ENCODE results near the gene DHX34. TPM values are rescaled to one million over a fixed set of nuclear protein-coding genes. Genes with fewer than 3 reads are reported as not detected.

The DHX34 gene
- polyA plus RNA-seq, 4 donors = 6.5 to 13.9 (median 9.4) TPM

DNA sequence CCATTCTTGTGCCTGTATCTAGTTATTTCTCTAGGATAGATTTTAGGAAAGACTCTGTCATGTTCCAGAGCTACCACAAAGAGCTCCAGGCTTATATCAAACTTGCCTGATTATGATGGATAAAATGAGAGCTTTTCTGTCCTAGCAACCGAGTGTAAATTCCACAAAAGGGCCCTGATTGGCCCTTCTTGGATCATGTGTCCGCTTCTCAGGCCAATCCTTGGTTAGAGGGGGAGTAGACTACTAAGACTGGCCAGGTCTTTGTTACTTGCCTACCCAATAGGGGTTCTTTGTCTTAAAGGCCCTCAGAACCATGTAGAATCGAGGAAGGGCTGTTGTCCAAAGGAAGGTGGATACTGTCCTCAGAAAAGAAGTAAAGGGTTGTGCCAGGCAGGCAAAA is 2.4 kb downstream of the DHX34 start:
- H3K27ac ChIP-seq (ENCODE audit: low read depth in 1 of 3, low read length in 2 of 3) = no peak overlapping the region
- no peak overlapping the region for H3K4me3 ChIP-seq (ENCODE audit: low read depth in 1 of 3, low read length in 3 of 3)
- FAIRE-seq (no peak), DNase-seq (peak in 1 of 2 donors; percentile 10)
- H3K4me1 ChIP-seq (ENCODE audit: control insufficient read depth in 3 of 3, insufficient read depth in 2 of 3, low read depth in 1 of 3, low read length in 2 of 3) = no peaks in the 10 kb centered on the region
- H3K27me3 ChIP-seq (ENCODE audit: control insufficient read depth in 3 of 3, insufficient read depth in 3 of 3, low read length in 3 of 3) = no peaks in the 10 kb centered on the region
- peaks cover 0 to 40% (median 8%) of the 10 kb centered on the region in 3 donors for H3K36me3 ChIP-seq (ENCODE audit: control insufficient read depth in 3 of 3, insufficient read depth in 2 of 3, low read depth in 1 of 3, low read length in 3 of 3)
- 83 to 90% (median 86%) methylated on average over 3 of the region's 3 CpGs for WGBS, 3 donors
- H3K9me3 ChIP-seq (ENCODE audit: control insufficient read depth in 2 of 2, insufficient read depth in 1 of 2, low read depth in 1 of 2, low read length in 1 of 2) = no peaks in the 10 kb centered on the region

DNA sequence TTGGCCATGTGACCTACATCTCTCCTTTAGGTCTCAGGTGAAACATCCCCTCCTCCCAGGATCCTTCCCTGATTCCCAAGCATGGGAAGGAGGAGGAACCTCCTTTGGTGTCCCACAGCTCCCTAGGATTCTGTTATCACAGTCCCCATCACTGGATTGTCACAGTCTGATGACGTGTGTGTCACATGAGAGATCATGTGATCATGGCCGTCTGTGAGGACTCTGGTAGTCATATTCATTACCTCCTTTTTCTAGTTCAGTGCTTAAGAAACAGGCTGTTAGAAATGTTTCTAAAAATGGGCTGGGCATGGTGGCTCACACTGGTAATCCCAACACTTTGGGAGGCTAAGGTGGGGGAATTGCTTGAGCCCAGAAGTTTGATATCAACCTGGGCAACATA is 3.0 kb downstream of the DHX34 start:
- Histone ChIP-seq H3K27ac (ENCODE audit: low read depth in 1 of 3, low read length in 2 of 3) (no peak overlapping the region), H3K4me1 (ENCODE audit: control insufficient read depth in 3 of 3, insufficient read depth in 2 of 3, low read depth in 1 of 3, low read length in 2 of 3) (no peaks in the 10 kb centered on the region), H3K27me3 (ENCODE audit: control insufficient read depth in 3 of 3, insufficient read depth in 3 of 3, low read length in 3 of 3) (no peaks in the 10 kb centered on the region), H3K4me3 (ENCODE audit: low read depth in 1 of 3, low read length in 3 of 3) (no peak overlapping the region), H3K9me3 (ENCODE audit: control insufficient read depth in 2 of 2, insufficient read depth in 1 of 2, low read depth in 1 of 2, low read length in 1 of 2) (no peaks in the 10 kb centered on the region), H3K36me3 (ENCODE audit: control insufficient read depth in 3 of 3, insufficient read depth in 2 of 3, low read depth in 1 of 3, low read length in 3 of 3) (peaks cover 0 to 45% (median 9%) of the 10 kb centered on the region in 3 donors)
- no peak for DNase-seq
- FAIRE-seq = no peak
- 51 to 56% (median 55%) methylated on average over 2 of the region's 2 CpGs for WGBS, 3 donors

DNA sequence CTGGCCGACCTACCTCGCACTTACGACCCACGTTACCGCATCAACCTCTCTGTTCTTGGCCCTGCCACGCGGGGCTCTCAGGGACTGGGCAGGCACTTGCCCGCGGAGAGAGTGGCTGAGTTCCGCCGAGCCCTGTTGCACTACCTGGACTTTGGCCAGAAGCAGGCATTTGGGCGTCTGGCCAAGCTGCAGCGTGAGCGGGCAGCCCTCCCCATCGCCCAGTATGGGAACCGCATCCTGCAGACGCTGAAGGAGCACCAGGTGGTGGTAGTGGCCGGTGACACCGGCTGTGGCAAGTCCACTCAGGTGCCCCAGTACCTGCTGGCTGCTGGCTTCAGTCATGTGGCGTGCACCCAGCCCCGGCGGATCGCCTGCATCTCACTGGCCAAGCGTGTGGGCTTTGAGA is 4.2 kb downstream of the DHX34 start:
- H3K27me3 ChIP-seq (ENCODE audit: control insufficient read depth in 3 of 3, insufficient read depth in 3 of 3, low read length in 3 of 3) = no peaks in the 10 kb centered on the region
- 16 to 69% (median 36%) methylated on average over 24 of the region's 24 CpGs for WGBS, 3 donors
- no peaks in the 10 kb centered on the region for H3K9me3 ChIP-seq (ENCODE audit: control insufficient read depth in 2 of 2, insufficient read depth in 1 of 2, low read depth in 1 of 2, low read length in 1 of 2)
- peaks cover 8 to 56% (median 15%) of the 10 kb centered on the region in 3 donors for H3K36me3 ChIP-seq (ENCODE audit: control insufficient read depth in 3 of 3, insufficient read depth in 2 of 3, low read depth in 1 of 3, low read length in 3 of 3)
- no peak overlapping the region for H3K4me3 ChIP-seq (ENCODE audit: low read depth in 1 of 3, low read length in 3 of 3)
- DNase-seq (peak in 1 of 2 donors; percentile 86), FAIRE-seq (no peak)
- no peak overlapping the region for H3K27ac ChIP-seq (ENCODE audit: low read depth in 1 of 3, low read length in 2 of 3)
- no peaks in the 10 kb centered on the region for H3K4me1 ChIP-seq (ENCODE audit: control insufficient read depth in 3 of 3, insufficient read depth in 2 of 3, low read depth in 1 of 3, low read length in 2 of 3)

DNA sequence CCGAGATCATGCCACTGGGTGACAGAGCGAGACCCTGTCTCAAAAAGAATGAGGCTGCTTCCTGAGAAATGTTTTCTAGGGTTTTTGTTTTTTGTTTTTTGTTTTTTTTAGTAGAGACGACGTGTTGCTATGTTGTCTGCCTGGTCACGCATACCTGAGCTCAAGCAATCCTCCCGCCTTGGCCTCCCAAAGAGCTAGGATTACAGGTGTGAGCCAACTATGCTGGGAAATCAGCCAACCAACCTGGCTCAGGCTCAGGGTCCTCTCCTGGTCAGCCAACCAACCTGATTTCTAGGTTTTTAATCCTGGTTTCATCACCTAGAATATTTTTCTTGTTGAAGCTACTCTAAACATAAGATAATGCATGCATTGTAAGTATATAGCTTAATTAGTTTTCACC is 7.8 kb downstream of the DHX34 start:
- no peak for DNase-seq
- H3K4me3 ChIP-seq (ENCODE audit: low read depth in 1 of 3, low read length in 3 of 3) = no peak overlapping the region
- no peaks in the 10 kb centered on the region for H3K9me3 ChIP-seq (ENCODE audit: control insufficient read depth in 2 of 2, insufficient read depth in 1 of 2, low read depth in 1 of 2, low read length in 1 of 2)
- no peaks in the 10 kb centered on the region for H3K4me1 ChIP-seq (ENCODE audit: control insufficient read depth in 3 of 3, insufficient read depth in 2 of 3, low read depth in 1 of 3, low read length in 2 of 3)
- FAIRE-seq = no peak
- peaks cover 8 to 89% (median 23%) of the 10 kb centered on the region in 3 donors for H3K36me3 ChIP-seq (ENCODE audit: control insufficient read depth in 3 of 3, insufficient read depth in 2 of 3, low read depth in 1 of 3, low read length in 3 of 3)
- 95 to 99% (median 95%) methylated on average over 6 of the region's 6 CpGs for WGBS, 3 donors
- H3K27ac ChIP-seq (ENCODE audit: low read depth in 1 of 3, low read length in 2 of 3) = no peak overlapping the region
- no peaks in the 10 kb centered on the region for H3K27me3 ChIP-seq (ENCODE audit: control insufficient read depth in 3 of 3, insufficient read depth in 3 of 3, low read length in 3 of 3)

DNA sequence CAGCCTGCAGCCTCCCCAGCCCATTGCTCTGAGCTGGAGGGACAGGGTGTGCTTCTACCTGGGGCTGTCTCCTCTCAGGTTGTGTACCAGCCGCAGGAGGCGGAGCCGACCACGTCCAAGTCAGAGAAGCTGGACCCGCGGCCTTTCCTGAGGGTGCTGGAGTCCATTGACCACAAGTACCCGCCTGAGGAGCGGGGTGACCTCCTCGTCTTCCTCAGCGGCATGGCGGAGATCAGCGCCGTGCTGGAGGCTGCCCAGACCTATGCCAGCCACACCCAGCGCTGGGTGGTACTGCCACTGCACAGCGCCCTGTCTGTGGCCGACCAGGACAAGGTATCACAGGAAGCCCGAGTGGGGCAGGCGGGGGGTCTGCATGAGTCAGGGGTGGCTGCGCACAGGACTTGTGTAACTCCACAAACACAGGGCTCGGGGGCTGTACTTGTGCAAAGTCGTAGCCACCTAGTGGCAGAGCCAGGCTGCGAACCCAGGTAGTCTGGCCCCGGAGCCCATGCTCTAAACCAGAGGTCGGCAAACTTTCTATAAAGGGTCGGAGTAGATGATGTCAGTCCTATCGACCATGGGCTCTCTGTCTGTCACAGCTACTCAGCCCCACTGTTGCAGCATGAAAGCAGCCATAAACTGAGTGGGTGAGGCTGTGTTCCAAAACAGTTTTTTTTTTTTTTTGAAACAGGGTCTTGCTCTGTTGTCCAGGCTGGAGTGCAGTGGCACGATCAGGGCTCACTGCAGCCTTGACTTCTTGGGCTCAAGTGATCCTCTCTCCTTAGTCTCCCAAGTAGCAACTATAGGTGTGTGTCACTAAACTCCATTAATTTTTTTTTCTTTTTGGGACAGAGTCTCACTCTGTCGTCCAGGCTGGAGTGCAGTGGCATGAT is 8.9 kb downstream of the DHX34 start:
- WGBS, 3 donors = 94 to 96% (median 94%) methylated on average over 28 of the region's 28 CpGs
- DNase-seq = no peak
- Histone ChIP-seq H3K27me3 (ENCODE audit: control insufficient read depth in 3 of 3, insufficient read depth in 3 of 3, low read length in 3 of 3) (no peaks in the 10 kb centered on the region), H3K27ac (ENCODE audit: low read depth in 1 of 3, low read length in 2 of 3) (no peak overlapping the region), H3K4me3 (ENCODE audit: low read depth in 1 of 3, low read length in 3 of 3) (no peak overlapping the region), H3K4me1 (ENCODE audit: control insufficient read depth in 3 of 3, insufficient read depth in 2 of 3, low read depth in 1 of 3, low read length in 2 of 3) (no peaks in the 10 kb centered on the region), H3K36me3 (ENCODE audit: control insufficient read depth in 3 of 3, insufficient read depth in 2 of 3, low read depth in 1 of 3, low read length in 3 of 3) (peaks cover 11 to 92% (median 28%) of the 10 kb centered on the region in 3 donors), H3K9me3 (ENCODE audit: control insufficient read depth in 2 of 2, insufficient read depth in 1 of 2, low read depth in 1 of 2, low read length in 1 of 2) (no peaks in the 10 kb centered on the region)
- no peak for FAIRE-seq

DNA sequence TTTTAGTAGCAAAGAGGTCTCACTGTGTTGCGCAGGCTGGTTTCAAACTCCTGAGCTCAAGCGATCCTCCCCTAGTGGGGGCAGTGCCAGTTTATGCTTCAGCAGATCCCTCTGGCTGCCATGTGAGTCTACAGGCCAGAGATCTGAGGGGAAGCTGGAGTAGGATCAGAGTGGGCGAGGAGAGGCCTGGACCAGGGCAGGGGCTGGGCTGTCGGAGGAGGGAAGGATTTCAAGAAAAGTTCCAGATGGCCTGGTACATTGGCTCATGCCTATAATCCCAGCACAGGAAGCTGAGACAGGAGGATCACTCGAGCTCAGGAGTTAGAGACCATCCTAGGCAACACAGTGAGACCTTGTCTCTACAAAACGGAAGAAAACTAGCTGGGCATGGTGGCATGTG is 9.8 kb downstream of the DHX34 start:
- Histone ChIP-seq H3K4me3 (ENCODE audit: low read depth in 1 of 3, low read length in 3 of 3) (no peak overlapping the region), H3K9me3 (ENCODE audit: control insufficient read depth in 2 of 2, insufficient read depth in 1 of 2, low read depth in 1 of 2, low read length in 1 of 2) (no peaks in the 10 kb centered on the region), H3K36me3 (ENCODE audit: control insufficient read depth in 3 of 3, insufficient read depth in 2 of 3, low read depth in 1 of 3, low read length in 3 of 3) (peaks cover 15 to 92% (median 26%) of the 10 kb centered on the region in 3 donors), H3K27ac (ENCODE audit: low read depth in 1 of 3, low read length in 2 of 3) (no peak overlapping the region), H3K4me1 (ENCODE audit: control insufficient read depth in 3 of 3, insufficient read depth in 2 of 3, low read depth in 1 of 3, low read length in 2 of 3) (no peaks in the 10 kb centered on the region), H3K27me3 (ENCODE audit: control insufficient read depth in 3 of 3, insufficient read depth in 3 of 3, low read length in 3 of 3) (no peaks in the 10 kb centered on the region)
- WGBS, 3 donors = 88 to 91% (median 89%) methylated on average over 6 of the region's 6 CpGs
- FAIRE-seq = no peak
- DNase-seq = no peak

DNA sequence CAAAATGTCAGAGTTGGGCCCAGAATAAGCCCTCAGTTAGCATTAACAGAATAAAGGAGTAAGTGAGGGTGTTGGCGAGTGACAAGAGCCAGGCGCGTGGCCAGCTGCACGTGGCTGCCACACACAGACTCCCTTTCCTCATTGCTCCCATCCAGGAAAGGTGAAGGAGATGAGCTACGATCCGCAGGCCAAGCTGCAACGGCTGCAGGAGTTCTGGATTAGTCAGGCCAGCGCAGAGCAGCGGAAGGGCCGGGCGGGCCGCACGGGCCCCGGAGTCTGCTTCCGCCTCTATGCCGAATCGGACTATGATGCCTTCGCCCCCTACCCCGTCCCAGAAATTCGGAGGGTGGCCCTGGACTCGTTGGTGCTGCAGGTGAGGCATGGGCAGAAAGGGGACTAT is 13.2 kb downstream of the DHX34 start:
- WGBS, 3 donors = 96 to 99% (median 97%) methylated on average over 21 of the region's 21 CpGs
- no peaks in the 10 kb centered on the region for H3K9me3 ChIP-seq (ENCODE audit: control insufficient read depth in 2 of 2, insufficient read depth in 1 of 2, low read depth in 1 of 2, low read length in 1 of 2)
- no peaks in the 10 kb centered on the region for H3K4me1 ChIP-seq (ENCODE audit: control insufficient read depth in 3 of 3, insufficient read depth in 2 of 3, low read depth in 1 of 3, low read length in 2 of 3)
- DNase-seq (no peak), FAIRE-seq (no peak)
- no peak overlapping the region for H3K4me3 ChIP-seq (ENCODE audit: low read depth in 1 of 3, low read length in 3 of 3)
- H3K27me3 ChIP-seq (ENCODE audit: control insufficient read depth in 3 of 3, insufficient read depth in 3 of 3, low read length in 3 of 3) = no peaks in the 10 kb centered on the region
- H3K27ac ChIP-seq (ENCODE audit: low read depth in 1 of 3, low read length in 2 of 3) = no peak overlapping the region
- H3K36me3 ChIP-seq (ENCODE audit: control insufficient read depth in 3 of 3, insufficient read depth in 2 of 3, low read depth in 1 of 3, low read length in 3 of 3) = peaks cover 15 to 82% (median 20%) of the 10 kb centered on the region in 3 donors

DNA sequence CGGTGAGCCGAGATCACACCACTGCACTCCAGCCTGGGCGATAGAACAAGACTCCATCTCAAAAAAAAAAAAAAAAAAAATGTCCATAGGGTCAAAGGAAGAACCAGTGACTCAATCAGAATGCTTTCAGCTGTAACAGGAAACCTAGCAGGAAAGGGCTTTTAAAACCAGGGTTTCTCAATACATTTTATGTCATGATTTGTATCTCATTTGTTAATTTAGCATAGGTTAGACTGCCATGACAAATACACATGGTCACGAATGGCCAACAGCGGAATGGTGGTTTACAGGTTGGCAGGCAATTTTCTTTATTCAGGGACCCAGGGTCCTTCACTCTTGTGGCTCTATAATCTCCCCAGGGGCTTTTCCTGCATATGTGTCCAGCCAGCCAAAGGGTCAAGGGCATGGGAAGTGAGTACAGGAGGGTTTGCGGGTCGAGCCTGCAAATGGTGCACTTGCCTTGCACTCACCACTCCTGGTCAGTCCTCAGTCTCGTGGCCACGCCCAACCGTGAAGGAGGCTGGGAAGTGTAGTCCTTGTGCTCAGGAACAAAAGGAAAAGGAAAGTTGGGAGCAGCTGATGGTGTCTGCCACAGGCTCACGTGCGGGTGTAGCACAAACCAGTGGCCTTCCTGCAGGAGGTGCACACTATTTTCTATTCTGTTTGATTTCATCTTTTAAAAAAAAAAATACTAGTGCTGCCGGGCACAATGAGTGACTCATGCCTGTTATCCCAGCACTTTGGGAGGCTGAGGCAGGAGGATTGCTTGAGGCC is 14.8 kb downstream of the DHX34 start:
- DNase-seq (peak in 1 of 2 donors; percentile 22), FAIRE-seq (no peak)
- 87 to 90% (median 88%) methylated on average over 13 of the region's 13 CpGs for WGBS, 3 donors
- Histone ChIP-seq H3K36me3 (ENCODE audit: control insufficient read depth in 3 of 3, insufficient read depth in 2 of 3, low read depth in 1 of 3, low read length in 3 of 3) (peaks cover 6 to 70% (median 15%) of the 10 kb centered on the region in 3 donors), H3K4me3 (ENCODE audit: low read depth in 1 of 3, low read length in 3 of 3) (no peak overlapping the region), H3K9me3 (ENCODE audit: control insufficient read depth in 2 of 2, insufficient read depth in 1 of 2, low read depth in 1 of 2, low read length in 1 of 2) (no peaks in the 10 kb centered on the region), H3K4me1 (ENCODE audit: control insufficient read depth in 3 of 3, insufficient read depth in 2 of 3, low read depth in 1 of 3, low read length in 2 of 3) (no peaks in the 10 kb centered on the region), H3K27ac (ENCODE audit: low read depth in 1 of 3, low read length in 2 of 3) (no peak overlapping the region), H3K27me3 (ENCODE audit: control insufficient read depth in 3 of 3, insufficient read depth in 3 of 3, low read length in 3 of 3) (no peaks in the 10 kb centered on the region)

Measured in small intestine (tissue), 7 donors.